ENCODE measurements around the gene MVK.

DNA sequence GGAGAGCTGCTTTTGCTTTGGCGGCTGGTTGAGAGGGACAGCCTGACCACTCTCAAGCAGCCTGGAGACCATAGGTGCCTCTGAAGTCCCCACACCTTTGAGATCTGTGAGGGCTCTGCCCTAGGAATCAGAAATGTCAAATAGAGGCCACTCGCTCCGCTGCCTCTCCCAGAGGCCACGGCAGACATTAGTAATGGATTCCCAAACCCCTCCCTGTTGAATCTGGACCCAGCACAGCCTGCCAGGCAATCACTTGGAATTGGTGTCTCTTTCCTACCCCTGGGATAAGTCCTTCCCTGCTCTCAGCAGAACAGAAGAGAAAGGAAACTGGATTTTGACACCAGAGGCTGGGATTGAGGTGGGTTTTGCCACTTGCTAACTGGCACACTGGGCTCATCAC lies 25.3 kb upstream of the MVK start:
- TF ChIP-seq POLR2A (IDR thresholded peaks at IDR 0.05; ENCODE audit: low read length) (no peak), GATA1 (IDR thresholded peaks at IDR 0.05; ENCODE audit: low read depth, low read length) (no peak)
